Cardiac muscle cell (in vitro differentiated cells and primary cell): Measurements from ENCODE around the gene PPM1H. TPM values are rescaled to one million over a fixed set of nuclear protein-coding genes. Genes with fewer than 3 reads are reported as not detected.

Experiments used
- DNase-seq, 2 donors: peaks; one replicate each; pipeline versions ENCODE4 v3.0.0 to v3.0.0-alpha.2; 2010 to 2017; ENCODE audit warnings: low read depth in 1 of 2, low spot score in 1 of 2
- H3K27ac ChIP-seq: fragments of 200-600 bp; sonication (generic); 2 replicates; pipeline ENCODE4 v1.5.1; 2016
- H3K27me3 ChIP-seq: fragments of 200-600 bp; sonication (generic); 2 replicates; pipeline ENCODE4 v1.6.0; 2016; ENCODE audit warnings: control low read depth
- H3K36me3 ChIP-seq: fragments of 200-600 bp; sonication (generic); 2 replicates; pipeline ENCODE4 v1.5.1; 2016; ENCODE audit warnings: control low read depth
- H3K4me1 ChIP-seq: fragments of 200-600 bp; sonication (generic); 2 replicates; pipeline ENCODE4 v1.8.1; 2017; ENCODE audit warnings: low read depth, mild to moderate bottlenecking, mixed run types
- H3K4me3 ChIP-seq: fragments of 200-600 bp; sonication (generic); 2 replicates; pipeline ENCODE4 v1.5.1; 2016; ENCODE audit warnings: mild to moderate bottlenecking
- H3K9me3 ChIP-seq: fragments of 200-600 bp; sonication (generic); 2 replicates; pipeline ENCODE4 v1.5.1; 2017; ENCODE audit warnings: low read depth, mild to moderate bottlenecking, control low read depth
- polyA plus RNA-seq: library from polyadenylated mRNA; unstranded; fragments of >200 nt; fragmentation: Nextera tagmentation; extraction: Ambion mirVana; gene quantifications from 2 replicates; pipeline ENCODE4 v1.2.1, GENCODE V29; 2016
- total RNA-seq: library from RNA; depleted of rRNA; stranded (reverse); fragments of >200 nt; gene quantifications from 2 replicates; pipeline ENCODE4 v1.2.3, GENCODE V29; 2016
- TF ChIP-seq, protein P1 (sequence below): IDR thresholded peaks from 2 replicates; pipeline ENCODE4 v1.5.1; 2012; ENCODE audit warnings: low read depth, mild to moderate bottlenecking, low read length

PPM1H gene
- total and polyA plus RNA-seq, 2 experiments from 2014 or later: 2.9 to 3.3 TPM

DNA sequence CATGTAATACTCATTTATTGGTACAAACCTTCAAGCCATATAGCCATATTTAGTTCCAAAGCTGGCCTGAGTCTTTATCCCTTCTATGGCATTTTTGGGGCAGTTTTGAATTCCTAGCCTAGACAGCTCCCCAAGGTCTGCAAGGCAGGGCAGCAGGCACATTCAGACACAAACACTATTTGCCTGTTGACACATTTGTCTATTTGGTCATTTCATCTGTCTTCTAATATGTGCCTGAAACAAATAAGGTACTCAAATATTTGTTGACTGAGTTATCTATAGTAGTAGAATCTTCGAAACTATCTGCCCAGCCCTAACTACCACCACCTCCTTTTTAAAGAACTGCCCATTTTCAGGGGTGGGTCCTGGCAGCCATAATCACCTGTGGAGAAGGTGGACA, 9.3 kb downstream of the PPM1H start:
- Histone ChIP-seq H3K27me3 (peaks cover 20% of the 10 kb centered on the region), H3K4me3 (no peak overlapping the region), H3K9me3 (no peaks in the 10 kb centered on the region), H3K27ac (no peak overlapping the region), H3K4me1 (no peaks in the 10 kb centered on the region), H3K36me3 (no peaks in the 10 kb centered on the region)
- TF ChIP-seq, protein P1, sequence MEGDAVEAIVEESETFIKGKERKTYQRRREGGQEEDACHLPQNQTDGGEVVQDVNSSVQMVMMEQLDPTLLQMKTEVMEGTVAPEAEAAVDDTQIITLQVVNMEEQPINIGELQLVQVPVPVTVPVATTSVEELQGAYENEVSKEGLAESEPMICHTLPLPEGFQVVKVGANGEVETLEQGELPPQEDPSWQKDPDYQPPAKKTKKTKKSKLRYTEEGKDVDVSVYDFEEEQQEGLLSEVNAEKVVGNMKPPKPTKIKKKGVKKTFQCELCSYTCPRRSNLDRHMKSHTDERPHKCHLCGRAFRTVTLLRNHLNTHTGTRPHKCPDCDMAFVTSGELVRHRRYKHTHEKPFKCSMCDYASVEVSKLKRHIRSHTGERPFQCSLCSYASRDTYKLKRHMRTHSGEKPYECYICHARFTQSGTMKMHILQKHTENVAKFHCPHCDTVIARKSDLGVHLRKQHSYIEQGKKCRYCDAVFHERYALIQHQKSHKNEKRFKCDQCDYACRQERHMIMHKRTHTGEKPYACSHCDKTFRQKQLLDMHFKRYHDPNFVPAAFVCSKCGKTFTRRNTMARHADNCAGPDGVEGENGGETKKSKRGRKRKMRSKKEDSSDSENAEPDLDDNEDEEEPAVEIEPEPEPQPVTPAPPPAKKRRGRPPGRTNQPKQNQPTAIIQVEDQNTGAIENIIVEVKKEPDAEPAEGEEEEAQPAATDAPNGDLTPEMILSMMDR: no peak
- DNase-seq: no peak

GRCh38 chr12:62924084-62924483, 10.9 kb downstream of the PPM1H start:
- DNase-seq: no peak
- Histone ChIP-seq H3K4me3 (no peak overlapping the region), H3K27ac (no peak overlapping the region), H3K36me3 (no peaks in the 10 kb centered on the region), H3K27me3 (peaks cover 11% of the 10 kb centered on the region), H3K4me1 (no peaks in the 10 kb centered on the region), H3K9me3 (no peaks in the 10 kb centered on the region)
- TF ChIP-seq, protein P1: no peak

- Histone ChIP-seq H3K27ac (no peak overlapping the region), H3K4me3 (no peak overlapping the region), H3K9me3 (no peaks in the 10 kb centered on the region), H3K36me3 (no peaks in the 10 kb centered on the region), H3K27me3 (peaks cover 19% of the 10 kb centered on the region), H3K4me1 (no peaks in the 10 kb centered on the region)
- TF ChIP-seq, protein P1: no peak
- DNase-seq: no peak
Measured at GRCh38 chr12:62922539-62922938, 12.4 kb downstream of the PPM1H start.

DNA sequence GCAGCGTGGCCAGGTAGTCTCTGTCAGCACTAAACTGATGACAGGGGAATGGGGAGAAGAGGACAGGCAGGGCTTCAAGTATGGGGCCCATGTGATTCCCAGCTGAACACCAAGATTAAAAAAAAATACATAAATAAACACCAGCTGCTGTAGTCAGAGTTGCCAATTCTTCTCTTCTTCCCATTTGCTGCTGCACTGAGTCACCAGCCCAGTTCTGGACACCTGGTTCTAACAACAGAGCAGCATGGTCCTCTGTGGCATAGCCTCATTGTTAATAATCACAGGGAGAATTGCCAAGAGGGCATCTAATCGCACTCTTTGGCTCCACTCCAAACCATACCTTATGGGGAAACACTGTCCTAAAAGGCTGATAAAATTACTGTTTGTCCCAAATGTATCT, 15.1 kb downstream of the PPM1H start:
- Histone ChIP-seq H3K9me3 (no peaks in the 10 kb centered on the region), H3K27ac (no peak overlapping the region), H3K27me3 (peaks cover 19% of the 10 kb centered on the region), H3K36me3 (no peaks in the 10 kb centered on the region), H3K4me3 (no peak overlapping the region), H3K4me1 (no peaks in the 10 kb centered on the region)
- TF ChIP-seq, protein P1: no peak
- peak in 1 of 2 donors; percentile 18 for DNase-seq

- no peak overlapping the region for H3K4me3 ChIP-seq
- H3K36me3 ChIP-seq: no peaks in the 10 kb centered on the region
- no peak for DNase-seq
- H3K9me3 ChIP-seq: no peaks in the 10 kb centered on the region
- no peaks in the 10 kb centered on the region for H3K4me1 ChIP-seq
- no peak overlapping the region for H3K27ac ChIP-seq
- peaks cover 31% of the 10 kb centered on the region for H3K27me3 ChIP-seq
- TF ChIP-seq, protein P1: no peak
Measured at GRCh38 chr12:62917926-62918325, 17.0 kb downstream of the PPM1H start.
